ENCODE measurements around the gene ETNPPL. TPM values are rescaled to one million over a fixed set of nuclear protein-coding genes. Genes with fewer than 3 reads are reported as not detected.

Gene ETNPPL
- not detected for total RNA-seq

GRCh38 chr4:108762559-108763225 lies at the start of gene ETNPPL:
TSS of gene ETNPPL (minus strand) at chr4:108763053. CDS start at chr4:108762898, 155 bp downstream.
- H3K4me1 Mint-ChIP-seq: peaks cover 5% of the 10 kb centered on the region
- no peaks in the 10 kb centered on the region for H3K9me3 Mint-ChIP-seq
- peak; percentile 70 for ATAC-seq (replicated peaks)
- no peaks in the 10 kb centered on the region for H3K36me3 Mint-ChIP-seq (ENCODE audit: low read depth)
- peaks cover 26% of the 10 kb centered on the region for H3K27me3 Mint-ChIP-seq
- H3K4me3 Mint-ChIP-seq: peak within 1 kb of the TSS; percentile 84
- no peak within 1 kb of the TSS for H3K27ac Mint-ChIP-seq

DNA sequence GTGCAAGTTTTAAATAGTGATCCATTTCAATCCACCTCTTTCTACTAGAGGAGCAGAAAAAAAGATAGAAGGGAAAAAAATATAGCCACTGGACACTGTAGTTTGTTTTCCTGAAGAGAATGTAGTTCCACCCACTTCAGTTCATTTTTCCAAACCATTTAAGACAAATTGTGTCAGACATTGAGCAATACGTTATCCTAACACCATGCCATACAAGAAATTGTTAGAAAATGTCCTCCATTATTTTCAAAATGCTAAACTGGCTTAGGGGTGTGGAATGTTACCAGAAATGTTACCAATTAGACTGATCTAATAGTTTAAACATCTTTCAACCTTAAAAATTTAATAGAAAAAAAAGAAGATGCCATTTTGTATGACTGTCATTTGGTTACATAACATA lies 48.6 kb upstream of the ETNPPL start:
- H3K27ac Mint-ChIP-seq: no peak overlapping the region
- H3K36me3 Mint-ChIP-seq (ENCODE audit: low read depth): no peaks in the 10 kb centered on the region
- peaks cover 7% of the 10 kb centered on the region for H3K4me1 Mint-ChIP-seq
- no peaks in the 10 kb centered on the region for H3K9me3 Mint-ChIP-seq
- ATAC-seq (replicated peaks): no peak
- H3K4me3 Mint-ChIP-seq: no peak overlapping the region
- H3K27me3 Mint-ChIP-seq: peaks cover 35% of the 10 kb centered on the region

GRCh38 chr4:108810087-108810486 lies 47.2 kb upstream of the ETNPPL start:
- H3K27me3 Mint-ChIP-seq: peaks cover 26% of the 10 kb centered on the region
- no peaks in the 10 kb centered on the region for H3K36me3 Mint-ChIP-seq (ENCODE audit: low read depth)
- peaks cover 7% of the 10 kb centered on the region for H3K4me1 Mint-ChIP-seq
- H3K9me3 Mint-ChIP-seq: no peaks in the 10 kb centered on the region
- H3K4me3 Mint-ChIP-seq: no peak overlapping the region
- H3K27ac Mint-ChIP-seq: no peak overlapping the region
- no peak for ATAC-seq (replicated peaks)

DNA sequence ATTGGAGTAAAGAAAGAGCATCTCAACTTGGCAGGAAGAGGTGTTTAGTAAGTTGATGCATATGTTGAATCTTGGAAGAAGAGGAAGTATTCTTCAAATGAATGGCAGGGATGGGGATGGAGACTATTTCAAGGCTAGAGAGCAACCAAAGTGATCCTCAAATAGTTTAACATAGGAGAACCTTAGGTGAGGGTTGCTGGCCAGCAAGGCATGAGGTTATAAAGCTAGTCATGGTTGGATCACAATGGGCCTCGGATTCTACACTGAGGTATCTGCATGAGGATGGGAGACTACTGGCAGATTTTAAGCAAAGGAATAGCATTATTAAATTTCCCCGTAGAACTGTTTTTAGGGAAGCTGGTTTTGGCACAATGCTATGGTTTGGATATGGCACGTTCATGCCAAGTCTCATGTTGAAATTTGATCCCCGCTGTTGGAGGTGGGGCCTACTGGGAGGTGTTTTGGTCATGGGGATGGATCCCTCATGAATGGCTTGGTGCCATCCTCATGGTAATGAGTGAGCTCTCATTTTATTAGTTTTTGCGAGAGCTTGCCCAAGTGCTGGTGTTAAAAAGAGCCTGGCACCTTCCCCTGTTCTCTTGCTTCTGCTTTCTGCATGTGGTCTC lies 41.9 kb upstream of the ETNPPL start:
- H3K4me3 Mint-ChIP-seq: no peak overlapping the region
- ATAC-seq (replicated peaks): no peak

DNA sequence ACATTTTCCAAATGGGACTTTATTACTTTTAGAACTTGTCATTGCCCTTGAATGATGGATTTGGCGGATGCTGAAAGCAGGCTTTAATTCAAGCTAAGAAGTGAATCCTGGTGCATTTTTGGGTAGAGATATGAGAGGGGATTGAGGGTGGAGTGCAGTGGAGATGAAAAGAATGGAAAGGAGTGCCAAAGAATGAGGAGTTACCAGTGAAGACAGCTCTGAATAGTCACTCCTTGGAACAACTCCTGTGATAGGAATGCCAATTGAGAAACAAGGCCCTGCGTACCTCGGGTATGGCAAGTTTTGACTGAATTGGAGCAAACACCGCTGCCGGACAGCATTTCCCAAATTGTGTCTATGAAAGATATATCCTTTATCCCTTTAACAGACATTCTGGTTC lies 36.5 kb upstream of the ETNPPL start:
- Mint-ChIP-seq H3K4me1 (no peaks in the 10 kb centered on the region), H3K27ac (no peak overlapping the region), H3K36me3 (ENCODE audit: low read depth) (no peaks in the 10 kb centered on the region), H3K4me3 (no peak overlapping the region), H3K27me3 (no peaks in the 10 kb centered on the region), H3K9me3 (no peaks in the 10 kb centered on the region)
- ATAC-seq (replicated peaks): no peak

More for the DNA sequence above, 41.9 kb upstream of the ETNPPL start:
- no peaks in the 10 kb centered on the region for H3K9me3 Mint-ChIP-seq
- no peaks in the 10 kb centered on the region for H3K36me3 Mint-ChIP-seq (ENCODE audit: low read depth)
- no peaks in the 10 kb centered on the region for H3K4me1 Mint-ChIP-seq
- H3K27ac Mint-ChIP-seq: no peak overlapping the region
- H3K27me3 Mint-ChIP-seq: peaks cover 12% of the 10 kb centered on the region

DNA sequence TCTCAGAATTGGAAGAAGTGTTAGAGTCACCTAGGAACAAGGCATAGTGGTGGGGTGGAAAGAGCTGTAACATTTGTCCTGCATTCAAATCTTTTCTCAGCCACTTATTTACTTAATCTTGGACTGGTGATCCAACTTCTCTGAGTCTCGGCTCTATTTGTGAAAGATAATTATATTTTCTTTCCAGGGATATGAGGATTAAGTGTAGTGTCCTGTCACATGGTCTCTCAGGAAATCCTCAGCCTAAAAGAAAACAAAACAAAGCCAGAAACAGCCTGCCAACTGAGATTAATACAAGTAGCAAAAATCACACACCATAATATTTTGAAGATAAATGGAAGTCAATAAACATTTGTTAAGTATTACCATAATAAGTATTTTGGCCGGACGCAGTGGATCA lies 33.3 kb upstream of the ETNPPL start:
- Mint-ChIP-seq H3K4me3 (no peak overlapping the region), H3K27me3 (no peaks in the 10 kb centered on the region), H3K27ac (no peak overlapping the region), H3K9me3 (no peaks in the 10 kb centered on the region), H3K36me3 (ENCODE audit: low read depth) (no peaks in the 10 kb centered on the region), H3K4me1 (no peaks in the 10 kb centered on the region)
- no peak for ATAC-seq (replicated peaks)

- ATAC-seq (replicated peaks): no peak
- H3K4me3 Mint-ChIP-seq: no peak overlapping the region
- H3K9me3 Mint-ChIP-seq: no peaks in the 10 kb centered on the region
- H3K27ac Mint-ChIP-seq: no peak overlapping the region
- no peaks in the 10 kb centered on the region for H3K36me3 Mint-ChIP-seq (ENCODE audit: low read depth)
- no peaks in the 10 kb centered on the region for H3K27me3 Mint-ChIP-seq
- no peaks in the 10 kb centered on the region for H3K4me1 Mint-ChIP-seq
These were observed 32.9 kb upstream of the ETNPPL start for GRCh38 chr4:108795733-108796132.

- Mint-ChIP-seq H3K4me3 (no peak overlapping the region), H3K9me3 (no peaks in the 10 kb centered on the region), H3K27me3 (no peaks in the 10 kb centered on the region), H3K27ac (no peak overlapping the region), H3K36me3 (ENCODE audit: low read depth) (no peaks in the 10 kb centered on the region), H3K4me1 (no peaks in the 10 kb centered on the region)
- no peak for ATAC-seq (replicated peaks)
These were observed 31.3 kb upstream of the ETNPPL start for GRCh38 chr4:108794136-108794535.

DNA sequence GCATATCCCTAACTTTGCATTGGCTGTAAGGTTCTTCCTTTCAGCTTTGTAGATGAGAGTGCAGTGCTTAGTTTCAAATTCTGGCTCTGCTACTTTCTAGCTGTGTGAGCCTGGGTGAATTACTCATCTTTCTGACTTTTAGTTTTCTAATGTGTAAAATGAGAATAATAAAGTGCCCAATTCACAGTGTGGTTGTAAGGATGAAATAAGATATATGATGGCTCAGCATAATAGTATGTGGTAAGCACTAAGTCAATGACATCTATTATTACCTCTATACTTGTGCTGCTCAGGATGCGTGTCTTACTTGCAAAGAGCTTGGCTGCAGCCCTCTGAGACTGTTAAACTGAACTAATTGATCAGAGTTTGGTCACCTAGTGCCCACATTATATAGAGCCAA lies 30.6 kb upstream of the ETNPPL start:
- Mint-ChIP-seq H3K4me1 (no peaks in the 10 kb centered on the region), H3K36me3 (ENCODE audit: low read depth) (no peaks in the 10 kb centered on the region), H3K27me3 (no peaks in the 10 kb centered on the region), H3K9me3 (no peaks in the 10 kb centered on the region), H3K27ac (no peak overlapping the region), H3K4me3 (no peak overlapping the region)
- ATAC-seq (replicated peaks): no peak

DNA sequence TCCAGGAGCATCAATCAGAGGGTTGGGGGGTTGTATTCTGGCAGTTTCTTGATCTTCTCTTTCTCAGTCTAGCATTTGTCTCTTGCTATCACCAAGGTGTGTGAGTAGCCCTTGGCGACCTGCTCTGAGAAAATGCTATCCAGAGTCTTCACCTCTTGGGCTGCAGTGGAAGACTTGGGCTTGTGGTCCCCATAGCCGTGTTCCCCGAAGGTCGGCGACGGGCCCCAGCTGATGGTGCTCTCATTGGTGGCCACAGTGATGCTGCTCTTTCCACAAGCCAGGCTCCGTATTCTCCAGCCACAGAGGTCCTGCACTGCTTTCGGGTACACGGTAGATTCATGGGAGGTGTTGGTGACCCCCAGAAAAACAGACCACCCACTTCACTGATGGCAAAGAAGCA lies 25.9 kb upstream of the ETNPPL start:
- H3K27ac Mint-ChIP-seq: no peak overlapping the region
- H3K27me3 Mint-ChIP-seq: peaks cover 4% of the 10 kb centered on the region
- no peak for ATAC-seq (replicated peaks)
- H3K4me1 Mint-ChIP-seq: no peaks in the 10 kb centered on the region
- H3K36me3 Mint-ChIP-seq (ENCODE audit: low read depth): no peaks in the 10 kb centered on the region
- no peak overlapping the region for H3K4me3 Mint-ChIP-seq
- no peaks in the 10 kb centered on the region for H3K9me3 Mint-ChIP-seq

GRCh38 chr4:108787724-108788123 lies 24.9 kb upstream of the ETNPPL start:
- no peaks in the 10 kb centered on the region for H3K36me3 Mint-ChIP-seq (ENCODE audit: low read depth)
- no peaks in the 10 kb centered on the region for H3K4me1 Mint-ChIP-seq
- peaks cover 4% of the 10 kb centered on the region for H3K27me3 Mint-ChIP-seq
- no peaks in the 10 kb centered on the region for H3K9me3 Mint-ChIP-seq
- ATAC-seq (replicated peaks): no peak
- no peak overlapping the region for H3K27ac Mint-ChIP-seq
- H3K4me3 Mint-ChIP-seq: no peak overlapping the region

DNA sequence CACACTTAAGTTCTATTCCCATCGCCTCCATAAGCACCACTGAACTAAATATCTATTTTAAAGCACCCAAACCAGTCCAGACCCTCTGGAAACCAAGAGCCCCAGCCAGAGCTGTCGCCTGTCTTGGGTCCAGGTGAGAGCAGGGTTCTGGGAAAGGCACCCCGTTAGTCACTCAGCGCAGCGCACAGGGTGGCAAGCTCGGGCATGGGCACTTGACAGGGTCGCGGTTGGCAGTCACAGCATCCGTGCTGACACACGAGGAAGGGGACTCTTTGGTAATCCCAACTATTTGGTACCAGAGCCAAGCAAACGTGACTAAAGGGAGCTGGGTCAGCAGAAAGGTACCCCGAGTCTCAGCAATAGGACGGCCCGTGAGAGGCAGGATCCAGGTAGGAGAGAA lies 24.3 kb upstream of the ETNPPL start:
- H3K27ac Mint-ChIP-seq: no peak overlapping the region
- no peak for ATAC-seq (replicated peaks)
- H3K9me3 Mint-ChIP-seq: no peaks in the 10 kb centered on the region
- no peaks in the 10 kb centered on the region for H3K36me3 Mint-ChIP-seq (ENCODE audit: low read depth)
- peaks cover 4% of the 10 kb centered on the region for H3K27me3 Mint-ChIP-seq
- no peak overlapping the region for H3K4me3 Mint-ChIP-seq
- H3K4me1 Mint-ChIP-seq: no peaks in the 10 kb centered on the region

- Mint-ChIP-seq H3K4me3 (no peak overlapping the region), H3K9me3 (no peaks in the 10 kb centered on the region), H3K4me1 (no peaks in the 10 kb centered on the region), H3K27ac (no peak overlapping the region), H3K27me3 (peaks cover 4% of the 10 kb centered on the region), H3K36me3 (ENCODE audit: low read depth) (no peaks in the 10 kb centered on the region)
- no peak for ATAC-seq (replicated peaks)
These were observed 23.5 kb upstream of the ETNPPL start for GRCh38 chr4:108786351-108786750.

- Mint-ChIP-seq H3K9me3 (no peaks in the 10 kb centered on the region), H3K4me1 (no peaks in the 10 kb centered on the region), H3K36me3 (ENCODE audit: low read depth) (no peaks in the 10 kb centered on the region), H3K4me3 (no peak overlapping the region), H3K27ac (no peak overlapping the region), H3K27me3 (peaks cover 4% of the 10 kb centered on the region)
- no peak for ATAC-seq (replicated peaks)
These were observed 21.0 kb upstream of the ETNPPL start for GRCh38 chr4:108783665-108784463.

GRCh38 chr4:108779958-108780357 lies 17.1 kb upstream of the ETNPPL start:
- H3K27me3 Mint-ChIP-seq: peaks cover 11% of the 10 kb centered on the region
- H3K27ac Mint-ChIP-seq: no peak overlapping the region
- no peaks in the 10 kb centered on the region for H3K4me1 Mint-ChIP-seq

More at GRCh38 chr4:108779958-108780357, 17.1 kb upstream of the ETNPPL start:
- Mint-ChIP-seq H3K36me3 (ENCODE audit: low read depth) (no peaks in the 10 kb centered on the region), H3K4me3 (no peak overlapping the region), H3K9me3 (no peaks in the 10 kb centered on the region)
- no peak for ATAC-seq (replicated peaks)

Measured in activated T-helper 17 cell treated with anti-CD3 and anti-CD28 coated beads, Interleukin-2, amount 50 U/mL, for 72 hours (primary cell).